GM12892 (cell line): ENCODE results near the gene TRUB1.

Experiments used
- DNase-seq: peaks from one replicate; pipeline ENCODE4 v3.0.0; 2011; ENCODE audit not compliant: insufficient read length
- FAIRE-seq: peaks from 2 replicates; lab custom pipeline; 2011; peaks lifted over from hg19 to GRCh38; lab: Jason Lieb, UNC
- POLR2A ChIP-seq: IDR thresholded peaks from 2 replicates; pipeline ENCODE4 v1.6.1; 2011; ENCODE audit warnings: low read depth, low read length, control low read depth
- POLR2AphosphoS5 ChIP-seq: IDR thresholded peaks from 2 replicates; pipeline ENCODE4 v1.6.1; 2011; ENCODE audit warnings: low read depth, low read length, control low read depth
- TAF1 ChIP-seq: IDR thresholded peaks from 2 replicates; pipeline ENCODE4 v1.6.1; 2011; ENCODE audit warnings: low read depth, mild to moderate bottlenecking, control low read depth, low read length, borderline replicate concordance

The TRUB1 gene

GRCh38 chr10:114992189-114992775 lies 54.3 kb downstream of the TRUB1 start:
- FAIRE-seq (no peak), DNase-seq (no peak)
- no peak for TF ChIP-seq POLR2A
- no peak for TF ChIP-seq TAF1
- no peak for TF ChIP-seq POLR2AphosphoS5

DNA sequence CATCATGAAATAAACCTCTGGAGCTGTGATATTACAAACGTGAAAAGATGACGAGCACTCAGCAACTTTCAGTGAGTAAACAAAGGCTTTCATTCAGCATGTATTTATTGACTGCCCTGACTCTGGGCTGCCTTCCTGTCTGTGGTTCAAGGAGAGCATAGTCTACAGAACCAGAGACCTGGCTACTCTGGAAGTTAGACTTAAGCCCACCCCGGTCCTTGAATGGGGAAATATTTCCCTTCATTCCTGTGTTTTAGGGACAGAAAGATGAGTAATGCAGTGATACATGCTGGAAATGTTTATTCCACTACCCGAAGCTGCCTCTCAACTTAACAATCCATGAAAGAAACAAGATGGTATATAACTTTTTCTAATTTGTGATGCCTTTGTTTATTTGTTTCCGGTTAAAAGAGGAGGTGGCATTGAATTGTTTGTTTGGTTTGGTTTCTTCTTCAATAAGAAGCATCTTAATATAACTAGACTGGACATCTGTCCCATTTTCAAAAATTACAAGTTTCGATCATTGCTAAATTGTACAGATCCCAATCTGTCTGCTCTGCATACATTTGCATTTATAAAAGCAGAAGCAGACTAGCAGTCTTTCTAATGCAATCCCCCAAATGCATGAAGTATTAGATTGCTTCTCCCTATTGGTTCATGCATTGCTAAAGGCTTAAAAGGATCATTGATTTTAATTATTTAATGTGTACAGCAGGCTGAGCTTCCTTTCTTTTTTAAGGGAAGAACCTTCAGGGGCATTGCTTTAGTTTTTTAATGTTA lies 57.7 kb downstream of the TRUB1 start:
- peak; percentile 50 for FAIRE-seq
- no peak for TF ChIP-seq POLR2A
- no peak for DNase-seq

- DNase-seq, result no peak
- no peak for FAIRE-seq
Measured at GRCh38 chr10:114996542-114996941, 58.5 kb downstream of the TRUB1 start.

DNA sequence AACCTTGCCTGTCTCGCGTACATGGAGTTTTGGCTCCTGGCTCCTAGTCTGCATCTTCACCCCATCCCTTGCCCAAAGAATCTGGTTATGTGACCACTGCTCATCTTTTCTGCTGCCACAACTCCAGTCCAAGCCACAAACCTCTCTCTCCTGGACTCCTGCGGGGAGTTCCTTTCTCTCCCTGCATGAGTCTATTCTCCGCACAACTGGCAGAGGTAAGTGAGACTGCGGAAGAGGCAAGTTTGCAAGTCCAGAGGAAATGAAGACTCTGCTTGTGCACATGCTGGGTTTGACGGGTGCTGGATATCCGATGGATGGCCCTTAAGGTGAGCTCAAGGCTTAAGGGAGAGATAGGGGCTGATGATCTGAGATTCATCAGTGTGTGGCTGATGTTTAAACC lies 61.0 kb downstream of the TRUB1 start:
- DNase-seq (no peak), FAIRE-seq (no peak)
- TF ChIP-seq POLR2AphosphoS5 (no peak), TAF1 (no peak), POLR2A (no peak)

More at GRCh38 chr10:114996542-114996941, 58.5 kb downstream of the TRUB1 start:
- TF ChIP-seq POLR2A, result no peak
- TF ChIP-seq TAF1, result no peak
- TF ChIP-seq POLR2AphosphoS5, result no peak

DNA sequence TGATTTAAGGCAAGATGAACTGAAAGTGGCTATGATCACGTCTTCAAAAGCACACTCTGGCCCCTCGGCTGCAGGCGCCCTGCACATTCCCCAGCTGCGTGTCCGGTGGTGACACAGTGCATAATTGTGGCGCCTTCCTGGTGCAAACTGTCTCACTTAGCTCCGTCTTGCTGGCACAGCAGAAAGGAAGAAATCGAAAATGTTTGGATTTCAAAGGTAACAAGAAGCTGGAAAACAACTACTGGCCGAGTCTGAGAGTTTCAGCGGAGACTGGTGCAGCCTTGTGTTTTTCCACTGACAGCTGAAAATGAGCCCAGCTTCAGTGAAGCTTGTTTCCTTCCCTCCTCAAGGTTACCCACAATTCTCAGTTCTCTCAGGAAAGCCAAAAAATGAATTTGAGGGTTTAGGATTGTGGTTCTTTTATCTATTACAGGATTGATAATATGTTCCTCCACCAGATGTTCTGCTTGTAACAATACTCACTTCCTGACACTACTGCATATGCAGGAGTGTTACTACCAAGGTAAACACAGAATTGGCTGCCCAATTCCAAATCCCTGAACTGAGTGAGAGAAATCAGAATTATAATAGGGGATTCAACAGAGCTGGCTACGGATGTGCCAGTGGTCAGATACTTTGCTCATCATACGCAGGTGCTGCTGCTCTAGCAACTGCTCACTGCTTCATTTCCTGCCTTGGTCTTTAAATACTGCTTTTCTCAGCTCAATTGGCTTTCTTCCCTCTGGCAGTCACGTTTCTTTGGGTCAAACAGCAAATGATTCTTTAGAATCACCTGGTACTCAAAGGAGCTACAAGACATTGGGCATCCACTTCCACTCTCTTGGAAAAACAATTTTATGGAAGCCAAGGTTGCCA lies 63.7 kb downstream of the TRUB1 start:
- peak; percentile 93 for FAIRE-seq
- DNase-seq, result peak; percentile 15
- TF ChIP-seq POLR2AphosphoS5 (no peak), TAF1 (no peak), POLR2A (no peak)

DNA sequence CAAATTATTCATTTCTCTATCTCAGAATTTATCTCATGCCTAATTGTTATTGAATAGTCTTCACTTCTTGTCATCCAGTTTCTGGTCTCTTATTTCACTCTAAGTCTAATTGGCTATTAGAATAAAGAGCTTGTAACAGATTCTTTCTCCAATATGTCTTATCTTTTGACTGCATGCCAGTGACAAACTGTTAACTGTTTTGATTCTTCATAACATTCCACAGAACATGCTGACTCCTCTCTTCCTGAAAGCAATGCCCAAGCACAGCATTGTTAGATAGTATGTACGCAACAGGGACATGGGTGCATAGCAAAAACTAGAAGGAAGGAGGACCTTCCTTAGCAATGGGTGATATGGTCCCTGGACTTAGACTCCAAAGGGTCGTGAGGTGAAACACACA lies 65.4 kb downstream of the TRUB1 start:
- FAIRE-seq, result no peak
- TF ChIP-seq POLR2AphosphoS5 (no peak), TAF1 (no peak), POLR2A (no peak)
- no peak for DNase-seq

- TF ChIP-seq POLR2AphosphoS5 (no peak), POLR2A (no peak), TAF1 (no peak)
- DNase-seq, result no peak
- FAIRE-seq, result no peak
Measured at GRCh38 chr10:115004236-115004862, 66.4 kb downstream of the TRUB1 start.

- DNase-seq (no peak), FAIRE-seq (no peak)
- no peak for TF ChIP-seq POLR2AphosphoS5
- no peak for TF ChIP-seq POLR2A
- no peak for TF ChIP-seq TAF1
Measured at GRCh38 chr10:115005771-115006170, 67.8 kb downstream of the TRUB1 start.

GRCh38 chr10:115018185-115018931 lies 80.4 kb downstream of the TRUB1 start:
- no peak for TF ChIP-seq POLR2AphosphoS5
- no peak for TF ChIP-seq POLR2A
- no peak for TF ChIP-seq TAF1
- FAIRE-seq, result no peak

GRCh38 chr10:115020449-115020848 lies 82.5 kb downstream of the TRUB1 start:
- TF ChIP-seq POLR2A (no peak), POLR2AphosphoS5 (no peak)
- FAIRE-seq, result no peak
- no peak for DNase-seq

More at GRCh38 chr10:115018185-115018931, 80.4 kb downstream of the TRUB1 start:
- no peak for DNase-seq

- DNase-seq (no peak), FAIRE-seq (peak; percentile 82)
- TF ChIP-seq POLR2AphosphoS5, result no peak
- TF ChIP-seq TAF1, result no peak
- TF ChIP-seq POLR2A, result no peak
Measured at GRCh38 chr10:115022733-115023132, 84.7 kb downstream of the TRUB1 start.
